ENCODE measurements around the gene ZNF211.

The ZNF211 gene

DNA sequence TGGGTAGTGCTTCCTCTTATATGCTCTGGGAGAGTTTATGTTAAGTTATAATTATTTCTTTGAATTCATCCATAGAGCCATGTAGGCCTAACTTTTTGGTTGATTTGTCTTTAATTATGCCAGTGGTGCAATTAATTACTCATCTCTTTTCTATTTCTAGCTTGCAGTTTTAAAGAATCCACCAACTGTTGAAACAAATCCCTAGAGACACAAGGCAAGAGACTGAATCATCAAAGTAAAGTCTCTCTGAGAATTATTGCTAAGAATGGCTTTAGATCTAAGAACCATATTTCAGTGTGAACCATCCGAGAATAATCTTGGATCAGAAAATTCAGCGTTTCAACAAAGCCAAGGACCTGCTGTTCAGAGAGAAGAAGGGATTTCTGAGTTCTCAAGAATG, 42.9 kb downstream of the ZNF211 start:
- Histone ChIP-seq H3K36me3 (replicated peaks; ENCODE audit: low read depth, low read length) (no peaks in the 10 kb centered on the region), H3K4me2 (ENCODE audit: low read length) (no peak overlapping the region), H3K9me3 (ENCODE audit: insufficient read depth, low read length) (peaks cover 6% of the 10 kb centered on the region; the same call in 1 of the 2 replicates), H4K20me1 (ENCODE audit: insufficient read depth, low read length) (no peaks in the 10 kb centered on the region), H2AFZ (ENCODE audit: low read depth, low read length) (no peak overlapping the region), H3K27ac (ENCODE audit: low read length) (no peak overlapping the region), H3K4me1 (ENCODE audit: low read length) (no peaks in the 10 kb centered on the region), H3K27me3 (ENCODE audit: low read depth, low read length) (no peaks in the 10 kb centered on the region), H3K9ac (ENCODE audit: low read length) (no peak overlapping the region), H3K79me2 (ENCODE audit: low read length) (no peaks in the 10 kb centered on the region), H3K4me3 (ENCODE audit: low read length) (no peak overlapping the region)
- no peak for TF ChIP-seq EZH2phosphoT487 (IDR thresholded peaks at IDR 0.05; ENCODE audit: low read depth)
- TF ChIP-seq, protein P1, sequence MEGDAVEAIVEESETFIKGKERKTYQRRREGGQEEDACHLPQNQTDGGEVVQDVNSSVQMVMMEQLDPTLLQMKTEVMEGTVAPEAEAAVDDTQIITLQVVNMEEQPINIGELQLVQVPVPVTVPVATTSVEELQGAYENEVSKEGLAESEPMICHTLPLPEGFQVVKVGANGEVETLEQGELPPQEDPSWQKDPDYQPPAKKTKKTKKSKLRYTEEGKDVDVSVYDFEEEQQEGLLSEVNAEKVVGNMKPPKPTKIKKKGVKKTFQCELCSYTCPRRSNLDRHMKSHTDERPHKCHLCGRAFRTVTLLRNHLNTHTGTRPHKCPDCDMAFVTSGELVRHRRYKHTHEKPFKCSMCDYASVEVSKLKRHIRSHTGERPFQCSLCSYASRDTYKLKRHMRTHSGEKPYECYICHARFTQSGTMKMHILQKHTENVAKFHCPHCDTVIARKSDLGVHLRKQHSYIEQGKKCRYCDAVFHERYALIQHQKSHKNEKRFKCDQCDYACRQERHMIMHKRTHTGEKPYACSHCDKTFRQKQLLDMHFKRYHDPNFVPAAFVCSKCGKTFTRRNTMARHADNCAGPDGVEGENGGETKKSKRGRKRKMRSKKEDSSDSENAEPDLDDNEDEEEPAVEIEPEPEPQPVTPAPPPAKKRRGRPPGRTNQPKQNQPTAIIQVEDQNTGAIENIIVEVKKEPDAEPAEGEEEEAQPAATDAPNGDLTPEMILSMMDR (IDR thresholded peaks at IDR 0.05; ENCODE audit: low read depth, low read length), result no peak

DNA sequence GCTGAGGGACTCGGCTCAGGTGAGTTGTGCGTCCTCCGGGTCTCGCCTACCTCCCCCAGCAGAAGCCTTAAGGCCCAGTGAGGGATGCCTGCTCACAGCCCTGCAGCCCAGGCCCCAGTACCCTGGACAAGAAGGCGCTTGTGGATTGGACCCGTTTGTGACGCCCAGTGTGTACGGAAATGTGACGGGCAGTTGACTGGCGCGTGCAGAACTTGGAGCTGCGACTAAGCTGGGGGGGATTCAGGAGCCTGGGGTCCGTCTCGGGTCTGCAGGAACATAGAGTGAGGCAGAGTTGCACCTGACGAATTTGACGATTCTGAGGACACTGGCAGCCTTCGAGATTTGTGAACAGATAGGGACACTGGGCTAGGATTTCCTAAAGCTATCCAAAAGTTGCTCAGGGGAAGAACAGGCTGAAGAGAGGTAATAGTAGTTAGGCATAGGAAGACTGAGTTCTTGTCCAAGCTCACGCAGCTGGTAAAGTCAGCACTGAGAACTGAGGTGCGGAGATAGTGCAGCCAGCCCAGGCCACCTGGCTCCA, 49.3 kb downstream of the ZNF211 start:
- Histone ChIP-seq H4K20me1 (ENCODE audit: insufficient read depth, low read length) (no peaks in the 10 kb centered on the region), H3K4me3 (ENCODE audit: low read length) (peak overlapping the region; percentile 96), H3K4me2 (ENCODE audit: low read length) (peak overlapping the region; percentile 88), H3K4me1 (ENCODE audit: low read length) (peaks cover 14% of the 10 kb centered on the region), H3K27me3 (ENCODE audit: low read depth, low read length) (no peaks in the 10 kb centered on the region), H3K36me3 (replicated peaks; ENCODE audit: low read depth, low read length) (peaks cover 52% of the 10 kb centered on the region), H3K9me3 (ENCODE audit: insufficient read depth, low read length) (peaks cover 44% of the 10 kb centered on the region), H2AFZ (ENCODE audit: low read depth, low read length) (peak overlapping the region; percentile 76), H3K9ac (ENCODE audit: low read length) (peak overlapping the region; percentile 93), H3K79me2 (ENCODE audit: low read length) (peaks cover 58% of the 10 kb centered on the region), H3K27ac (ENCODE audit: low read length) (peak overlapping the region; percentile 37)
- TF ChIP-seq, protein P1 (IDR thresholded peaks at IDR 0.05; ENCODE audit: low read depth, low read length), result no peak
- no peak for TF ChIP-seq EZH2phosphoT487 (IDR thresholded peaks at IDR 0.05; ENCODE audit: low read depth)

DNA sequence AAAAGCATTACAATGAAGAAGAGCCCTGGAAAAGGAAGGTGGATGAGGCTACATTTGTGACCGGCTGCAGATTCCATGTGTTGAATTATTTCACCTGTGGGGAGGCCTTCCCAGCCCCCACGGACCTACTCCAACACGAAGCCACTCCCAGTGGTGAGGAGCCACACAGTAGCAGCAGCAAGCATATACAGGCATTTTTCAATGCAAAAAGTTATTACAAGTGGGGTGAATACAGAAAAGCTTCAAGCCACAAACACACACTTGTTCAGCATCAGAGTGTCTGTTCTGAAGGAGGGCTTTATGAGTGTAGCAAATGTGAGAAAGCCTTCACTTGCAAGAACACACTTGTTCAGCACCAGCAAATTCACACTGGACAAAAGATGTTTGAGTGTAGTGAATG, 53.8 kb downstream of the ZNF211 start:
- Histone ChIP-seq H3K4me3 (ENCODE audit: low read length) (no peak overlapping the region), H3K36me3 (replicated peaks; ENCODE audit: low read depth, low read length) (peaks cover 89% of the 10 kb centered on the region), H3K79me2 (ENCODE audit: low read length) (peaks cover 98% of the 10 kb centered on the region), H3K4me2 (ENCODE audit: low read length) (no peak overlapping the region), H2AFZ (ENCODE audit: low read depth, low read length) (no peak overlapping the region), H3K9me3 (ENCODE audit: insufficient read depth, low read length) (peaks cover 63% of the 10 kb centered on the region), H3K27me3 (ENCODE audit: low read depth, low read length) (no peaks in the 10 kb centered on the region), H3K4me1 (ENCODE audit: low read length) (peaks cover 14% of the 10 kb centered on the region), H3K9ac (ENCODE audit: low read length) (no peak overlapping the region), H3K27ac (ENCODE audit: low read length) (no peak overlapping the region), H4K20me1 (ENCODE audit: insufficient read depth, low read length) (no peaks in the 10 kb centered on the region)
- no peak for TF ChIP-seq EZH2phosphoT487 (IDR thresholded peaks at IDR 0.05; ENCODE audit: low read depth)
- TF ChIP-seq, protein P1 (IDR thresholded peaks at IDR 0.05; ENCODE audit: low read depth, low read length), result no peak

DNA sequence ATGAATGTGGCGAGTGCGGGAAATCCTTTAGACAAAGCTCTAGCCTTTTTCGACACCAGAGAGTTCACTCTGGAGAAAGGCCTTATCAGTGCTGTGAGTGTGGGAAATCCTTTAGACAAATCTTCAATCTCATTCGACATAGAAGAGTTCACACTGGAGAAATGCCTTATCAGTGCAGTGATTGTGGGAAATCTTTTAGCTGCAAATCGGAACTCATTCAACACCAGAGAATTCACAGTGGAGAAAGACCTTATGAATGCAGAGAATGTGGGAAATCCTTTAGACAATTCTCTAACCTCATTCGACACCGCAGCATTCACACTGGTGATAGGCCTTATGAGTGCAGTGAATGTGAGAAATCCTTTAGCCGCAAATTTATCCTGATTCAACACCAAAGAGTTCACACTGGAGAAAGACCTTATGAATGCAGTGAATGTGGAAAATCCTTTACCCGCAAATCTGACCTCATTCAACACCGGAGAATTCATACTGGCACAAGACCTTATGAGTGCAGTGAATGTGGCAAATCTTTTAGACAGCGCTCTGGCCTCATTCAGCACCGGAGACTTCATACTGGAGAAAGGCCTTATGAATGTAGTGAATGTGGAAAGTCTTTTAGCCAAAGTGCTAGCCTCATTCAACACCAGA, 54.5 kb downstream of the ZNF211 start:
- Histone ChIP-seq H2AFZ (ENCODE audit: low read depth, low read length) (no peak overlapping the region), H4K20me1 (ENCODE audit: insufficient read depth, low read length) (no peaks in the 10 kb centered on the region), H3K79me2 (ENCODE audit: low read length) (peaks cover 91% of the 10 kb centered on the region), H3K4me3 (ENCODE audit: low read length) (no peak overlapping the region), H3K9ac (ENCODE audit: low read length) (no peak overlapping the region), H3K27me3 (ENCODE audit: low read depth, low read length) (no peaks in the 10 kb centered on the region), H3K4me1 (ENCODE audit: low read length) (peaks cover 13% of the 10 kb centered on the region), H3K27ac (ENCODE audit: low read length) (no peak overlapping the region), H3K4me2 (ENCODE audit: low read length) (no peak overlapping the region), H3K9me3 (ENCODE audit: insufficient read depth, low read length) (peaks cover 63% of the 10 kb centered on the region), H3K36me3 (replicated peaks; ENCODE audit: low read depth, low read length) (peaks cover 88% of the 10 kb centered on the region)
- TF ChIP-seq EZH2phosphoT487 (IDR thresholded peaks at IDR 0.05; ENCODE audit: low read depth), result no peak
- TF ChIP-seq, protein P1 (IDR thresholded peaks at IDR 0.05; ENCODE audit: low read depth, low read length), result no peak
